ENCODE results near the gene SRRM5. TPM values are rescaled to one million over a fixed set of nuclear protein-coding genes. Genes with fewer than 3 reads are reported as not detected.

The SRRM5 gene
- total and polyA plus RNA-seq, 2 experiments from 2014 or later = 0.08 TPM; not detected in 1

GRCh38 chr19:43598445-43599240 lies 13.2 kb upstream of the SRRM5 start:
- H3K4me1 ChIP-seq (ENCODE audit: insufficient read depth) = peaks cover 10% of the 10 kb centered on the region
- 0 out of 2 replicates have a peak, but pooled peaks cover 11% of the 10 kb centered on the region for H3F3A ChIP-seq (replicated peaks; ENCODE audit: low read depth)
- H3K9me2 ChIP-seq (ENCODE audit: insufficient read depth) = no peaks in the 10 kb centered on the region
- Mint-ChIP-seq H3K27ac (no peak overlapping the region), H3K9me3 (peaks cover 2% of the 10 kb centered on the region; the same call in 2 of the 3 replicates), H3K4me1 (peaks cover 14% of the 10 kb centered on the region), H3K27me3 (ENCODE audit: insufficient read depth, low read depth, poor library complexity) (peaks cover 14% of the 10 kb centered on the region), H3K36me3 (ENCODE audit: low read depth) (peaks cover 9% of the 10 kb centered on the region), H3K4me3 (peak overlapping the region; percentile 16; the same call in 1 of the 3 replicates)
- H2AFZ ChIP-seq = no peak overlapping the region
- ATAC-seq = no peak
- H4K20me1 ChIP-seq (replicated peaks; ENCODE audit: insufficient read depth) = peaks cover 8% of the 10 kb centered on the region; the same call in 1 of the 2 replicates
- H3K4me3 ChIP-seq = no peak overlapping the region
- H3K79me2 ChIP-seq (replicated peaks; ENCODE audit: insufficient read depth) = peaks cover 23% of the 10 kb centered on the region
- H3K27me3 ChIP-seq (ENCODE audit: insufficient read depth) = no peaks in the 10 kb centered on the region
- no peak overlapping the region for H3K27ac ChIP-seq (ENCODE audit: low read depth)
- H3K36me3 ChIP-seq (ENCODE audit: insufficient read depth) = peaks cover 7% of the 10 kb centered on the region; the same call in 1 of the 2 replicates
- TF ChIP-seq EZH2phosphoT487 (IDR thresholded peaks at IDR 0.05; ENCODE audit: unreplicated experiment) (no peak), REST (IDR thresholded peaks at IDR 0.05; ENCODE audit: unreplicated experiment) (no peak), JUNB (IDR thresholded peaks at IDR 0.05; ENCODE audit: unreplicated experiment) (no peak), CREB1 (CRISPR knock-in tag; IDR thresholded peaks at IDR 0.05; ENCODE audit: low read depth) (no peak), ZNF331 (CRISPR knock-in tag; IDR thresholded peaks at IDR 0.05; ENCODE audit: low read depth) (no peak), CTCF (conservative IDR thresholded peaks at IDR 0.05; ENCODE audit: low read depth in 2 of 2) (no peak), STAT1 (IDR thresholded peaks at IDR 0.05; ENCODE audit: unreplicated experiment) (no peak), ZNF114 (CRISPR knock-in tag; IDR thresholded peaks at IDR 0.05) (no peak), ETS1 (IDR thresholded peaks at IDR 0.05) (no peak), ZNF462 (CRISPR knock-in tag; IDR thresholded peaks at IDR 0.05) (no peak), POLR2AphosphoS5 (IDR thresholded peaks at IDR 0.05; ENCODE audit: low read depth) (no peak), EZH2 (IDR thresholded peaks at IDR 0.05; ENCODE audit: low read depth, unreplicated experiment) (no peak), NANOG (IDR thresholded peaks at IDR 0.05; ENCODE audit: borderline replicate concordance) (no peak)
- H3K4me2 ChIP-seq = no peak overlapping the region
- DNase-seq (ENCODE audit: low spot score) = no peak
